CD14-positive monocyte (primary cell): ENCODE results near the gene POLG. TPM values are rescaled to one million over a fixed set of nuclear protein-coding genes. Genes with fewer than 3 reads are reported as not detected.
A peak's percentile ranks its signal among the peaks of the same experiment; 100 is the strongest.

ENCODE experiments used
- DNase-seq, 3 donors: peaks; one replicate each; pipeline ENCODE4 v3.0.0-alpha.2; 2011 to 2022
- H2AFZ ChIP-seq: 2 replicates; pipeline ENCODE4 v1.6.0; 2012; ENCODE audit warnings: mild to moderate bottlenecking, low read depth, low read length, inconsistent platforms; ENCODE audit not compliant: insufficient read depth, poor library complexity, severe bottlenecking
- H3K27ac ChIP-seq, 2 donors: 1 replicate in 1 of 2; 2 replicates in 1 of 2; pipeline ENCODE4 v1.5.1; 2012 to 2013; ENCODE audit warnings: low read length in 2 of 2, control low read depth in 1 of 2, inconsistent platforms in 1 of 2, low read depth in 1 of 2, mild to moderate bottlenecking in 1 of 2
- H3K27me3 ChIP-seq, 2 donors: one replicate each; pipeline versions ENCODE4 v1.6.0 to v1.6.1; 2011 to 2013; ENCODE audit warnings: low read length in 2 of 2; ENCODE audit not compliant: control insufficient read depth in 2 of 2, insufficient read depth in 2 of 2
- H3K36me3 ChIP-seq, 2 donors: replicated peaks in 1 of 2; 1 replicate in 1 of 2; 2 replicates in 1 of 2; pipeline versions ENCODE4 v1.5.1 to v1.6.1; 2012 to 2013; ENCODE audit warnings: low read length in 2 of 2, control low read depth in 1 of 2, inconsistent platforms in 1 of 2, mild to moderate bottlenecking in 1 of 2; ENCODE audit not compliant: insufficient read depth in 2 of 2, control insufficient read depth in 1 of 2
- H3K4me1 ChIP-seq, 2 donors: 1 replicate in 1 of 2; 2 replicates in 1 of 2; pipeline versions ENCODE4 v1.5.1 to v1.6.1; 2012 to 2013; ENCODE audit warnings: low read length in 2 of 2, control low read depth in 1 of 2, inconsistent platforms in 1 of 2, mild to moderate bottlenecking in 1 of 2, moderate library complexity in 1 of 2; ENCODE audit not compliant: insufficient read depth in 2 of 2, control insufficient read depth in 1 of 2
- H3K4me2 ChIP-seq: replicated peaks from 2 replicates; pipeline ENCODE3; 2012; ENCODE audit warnings: low read length, moderate library complexity, mild to moderate bottlenecking; ENCODE audit not compliant: poor library complexity, severe bottlenecking; ENCODE audit errors: extremely low read depth
- H3K4me3 ChIP-seq, 3 experiments: fragments of 200-600 bp in 1 of 3; sonication (generic) in 1 of 3; replicated peaks in 1 of 3; 1 replicate in 2 of 3; 2 replicates in 1 of 3; pipeline ENCODE4 v1.5.1; 2011 to 2013; ENCODE audit warnings: low read length in 3 of 3, mild to moderate bottlenecking in 3 of 3, control low read depth in 2 of 3, low read depth in 2 of 3, inconsistent platforms in 1 of 3, moderate library complexity in 1 of 3
- H3K79me2 ChIP-seq: 2 replicates; pipeline ENCODE4 v1.6.0; 2012; ENCODE audit warnings: mild to moderate bottlenecking, control low read depth, inconsistent platforms, low read length, moderate library complexity; ENCODE audit not compliant: insufficient read depth
- H3K9ac ChIP-seq: 2 replicates; pipeline ENCODE4 v1.6.0; 2017; ENCODE audit warnings: low read length, mild to moderate bottlenecking; ENCODE audit not compliant: insufficient read depth, poor library complexity, severe bottlenecking
- H3K9me3 ChIP-seq, 2 donors: replicated peaks in 1 of 2; 1 replicate in 1 of 2; 2 replicates in 1 of 2; pipeline versions ENCODE4 v1.5.1 to v1.6.1; 2012 to 2013; ENCODE audit warnings: low read length in 2 of 2, control low read depth in 1 of 2; ENCODE audit not compliant: control insufficient read depth in 1 of 2, insufficient read depth in 1 of 2
- H4K20me1 ChIP-seq: 2 replicates; pipeline ENCODE4 v1.6.0; 2012; ENCODE audit warnings: mild to moderate bottlenecking, low read length, control low read depth, moderate library complexity; ENCODE audit not compliant: insufficient read depth
- H3K27ac Mint-ChIP-seq, 7 donors: one replicate each; pipeline ENCODE4 v1.8.0; 2020; ENCODE audit warnings: mild to moderate bottlenecking in 7 of 7, mixed read lengths in 7 of 7, moderate library complexity in 6 of 7, inconsistent platforms in 2 of 7
- H3K27me3 Mint-ChIP-seq, 3 donors: one replicate each; pipeline ENCODE4 v1.8.0; 2021 to 2022; ENCODE audit warnings: low read depth in 3 of 3, mild to moderate bottlenecking in 3 of 3, mixed read lengths in 3 of 3, moderate library complexity in 3 of 3, inconsistent platforms in 1 of 3
- H3K36me3 Mint-ChIP-seq, 2 donors: one replicate each; pipeline ENCODE4 v1.8.0; 2020; ENCODE audit warnings: mixed read lengths in 2 of 2, inconsistent platforms in 1 of 2, mild to moderate bottlenecking in 1 of 2
- H3K4me1 Mint-ChIP-seq: one replicate; pipeline ENCODE4 v1.8.0; 2020; ENCODE audit warnings: mild to moderate bottlenecking, mixed read lengths
- H3K4me3 Mint-ChIP-seq, 2 donors: one replicate each; pipeline ENCODE4 v1.8.0; 2020; ENCODE audit warnings: mild to moderate bottlenecking in 2 of 2, mixed read lengths in 2 of 2, moderate library complexity in 1 of 2
- H3K9me3 Mint-ChIP-seq, 7 donors: one replicate each; pipeline ENCODE4 v1.8.0; 2020 to 2022; ENCODE audit warnings: mixed read lengths in 7 of 7, mild to moderate bottlenecking in 6 of 7, moderate library complexity in 6 of 7, inconsistent platforms in 2 of 7
- CTCF ChIP-seq: fragments of 200-600 bp; IDR thresholded peaks from one replicate; pipeline ENCODE4 v1.8.0; 2022; ENCODE audit warnings: antibody characterized with exemption, mild to moderate bottlenecking
- WGBS: methylation state at CpG from one replicate; pipeline ENCODE4 v1.1.5; 2013; ENCODE audit warnings: missing lambda C conversion rate; ENCODE audit not compliant: insufficient coverage; 5-methylcytosine and 5-hydroxymethylcytosine counted together
- intact Hi-C, 2 donors: fragments of 100-400 bp; cut with micrococcal nuclease; formaldehyde crosslinking; loops; one replicate each; pipeline versions ENCODE4 v1.15.0 to v1.15.1; 2023
- polyA plus RNA-seq, 3 donors: library from polyadenylated mRNA; depleted of rRNA in 1 of 3; unstranded in 2 of 3; stranded (reverse) in 1 of 3; fragments of 300-500 nt in 2 of 3; fragments of >200 nt in 1 of 3; fragmentation: Illumina TruSeq in 2 of 3; gene quantifications; 1 replicate in 2 of 3; 2 replicates in 1 of 3; pipeline ENCODE4 v1.2.3, GENCODE V29; 2012 to 2021

POLG gene
- polyA plus RNA-seq, 3 donors = 19.2 to 66.7 (median 21.6) TPM

DNA sequence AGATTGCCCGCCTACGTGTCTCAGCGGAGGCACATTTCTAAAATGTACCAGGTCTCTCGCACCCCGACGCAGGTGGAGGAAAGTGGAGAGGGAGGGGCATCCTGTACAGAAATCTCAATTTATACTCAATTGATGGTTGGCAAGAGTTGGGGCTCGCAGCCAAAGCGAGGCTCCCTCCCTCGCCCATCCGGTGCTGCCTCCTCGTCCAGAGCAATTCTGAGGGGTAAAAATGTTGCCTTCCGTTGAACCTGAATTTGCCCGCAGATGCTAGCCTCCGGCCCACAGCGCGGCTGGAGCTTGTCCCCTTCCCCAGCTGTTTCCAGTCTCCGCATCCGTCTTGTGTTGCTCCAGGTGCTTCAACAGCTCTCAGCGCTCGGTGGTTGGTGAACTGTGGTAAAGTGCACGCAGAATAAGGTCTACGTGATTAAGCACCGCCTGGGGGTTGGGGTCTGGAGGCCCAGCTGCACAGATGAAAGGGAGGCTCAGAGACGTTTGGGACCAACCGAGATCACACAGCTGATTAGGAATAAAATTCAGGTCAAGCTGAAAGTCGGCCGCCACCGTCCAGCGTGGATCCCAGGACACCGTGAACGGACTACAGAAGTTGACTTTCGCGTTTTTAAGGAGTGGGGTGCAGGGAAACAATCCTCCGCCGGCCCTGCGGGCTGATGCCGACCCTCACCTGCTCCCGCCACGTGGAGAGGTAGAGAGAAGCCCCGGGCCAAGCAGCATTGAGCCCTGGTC, 846 bp upstream of the POLG start:
- WGBS = 6% methylated on average over 27 of the region's 40 CpGs
- peak overlapping the region; percentile 79 to 82 for H3K4me3 Mint-ChIP-seq
- H3K79me2 ChIP-seq = peaks cover 39% of the 10 kb centered on the region
- H3K9me3 Mint-ChIP-seq = peaks cover 0 to 6% (median 0%) of the 10 kb centered on the region in 7 donors
- H3K36me3 ChIP-seq = peaks cover 23 to 29% of the 10 kb centered on the region in 2 donors
- peak overlapping the region; percentile 31 to 85 (median 37) for H3K4me3 ChIP-seq
- peak overlapping the region; percentile 89 for H3K4me2 ChIP-seq
- H3K4me1 ChIP-seq = peaks cover 31 to 44% of the 10 kb centered on the region in 2 donors
- no peak for TF ChIP-seq CTCF
- peak overlapping the region; percentile 40 for H3K9ac ChIP-seq
- intact Hi-C loops = loop anchor here in 1 of 2 donors (10.0 kb wide), 1 partner anchor 239 kb away; the partner anchor contains the start of gene TICRR
- no peaks in the 10 kb centered on the region for H3K9me3 ChIP-seq
- no peak overlapping the region for H3K27ac ChIP-seq
- H3K27ac Mint-ChIP-seq = peak overlapping the region; percentile 41 to 86 (median 80)
- H3K27me3 ChIP-seq = peaks cover 0 to 6% of the 10 kb centered on the region in 2 donors
- DNase-seq = peak in 1 of 3 donors; percentile 14
- H3K36me3 Mint-ChIP-seq = peaks cover 22% of the 10 kb centered on the region in 2 donors
- peak overlapping the region; percentile 67 for H2AFZ ChIP-seq
- peaks cover 16 to 31% (median 23%) of the 10 kb centered on the region in 3 donors for H3K27me3 Mint-ChIP-seq
- H3K4me1 Mint-ChIP-seq = peaks cover 38% of the 10 kb centered on the region
- peaks cover 37% of the 10 kb centered on the region for H4K20me1 ChIP-seq

- H3K79me2 ChIP-seq = peaks cover 53% of the 10 kb centered on the region
- H3K4me1 Mint-ChIP-seq = peaks cover 38% of the 10 kb centered on the region
- DNase-seq = peak in 2 of 3 donors; percentile 25 to 28
These were observed 590 bp downstream of the POLG start for GRCh38 chr15:89333959-89334509.

More at GRCh38 chr15:89333959-89334509, 590 bp downstream of the POLG start:
- Histone ChIP-seq H2AFZ (peak overlapping the region; percentile 72), H4K20me1 (peaks cover 52% of the 10 kb centered on the region), H3K27ac (peak overlapping the region; percentile 59 to 85), H3K4me3 (peak overlapping the region; percentile 82 to 90 (median 85)), H3K36me3 (peaks cover 37 to 43% of the 10 kb centered on the region in 2 donors), H3K9me3 (no peaks in the 10 kb centered on the region), H3K27me3 (peaks cover 0 to 5% of the 10 kb centered on the region in 2 donors), H3K4me2 (peak overlapping the region; percentile 89), H3K4me1 (peaks cover 31 to 44% of the 10 kb centered on the region in 2 donors), H3K9ac (peak overlapping the region; percentile 93)
- peaks cover 36 to 37% of the 10 kb centered on the region in 2 donors for H3K36me3 Mint-ChIP-seq
- peaks cover 9 to 27% (median 18%) of the 10 kb centered on the region in 3 donors for H3K27me3 Mint-ChIP-seq
- H3K4me3 Mint-ChIP-seq = peak overlapping the region; percentile 74 to 76
- TF ChIP-seq CTCF = peak; percentile 9
- peak overlapping the region in 6 of 7 donors; percentile 46 to 80 (median 66) for H3K27ac Mint-ChIP-seq
- intact Hi-C loops = loop anchor here in 1 of 2 donors (10.0 kb wide), 1 partner anchor 241 kb away; the partner anchor contains the start of gene TICRR
- WGBS = 1% methylated on average over 40 of the region's 43 CpGs
- H3K9me3 Mint-ChIP-seq = peaks cover 0 to 2% (median 0%) of the 10 kb centered on the region in 7 donors
